ENCODE data around the gene SYNDIG1. TPM values are rescaled to one million over a fixed set of nuclear protein-coding genes. Genes with fewer than 3 reads are reported as not detected.

SYNDIG1 gene
- total and polyA plus RNA-seq, 2 donors (not counting 1 experiment from before 2014, with no cell fraction given), result not detected

- intact Hi-C loops (cut with micrococcal nuclease), result no loop called here
- Mint-ChIP-seq H3K27me3 (no peaks in the 10 kb centered on the region), H3K27ac (no peak overlapping the region), H3K9me3 (ENCODE audit: insufficient read depth) (no peaks in the 10 kb centered on the region), H3K4me1 (no peaks in the 10 kb centered on the region), H3K4me3 (no peak overlapping the region)
- Histone ChIP-seq H4K20me1 (ENCODE audit: control insufficient read depth, insufficient read depth, low read length, poor library complexity, severe bottlenecking) (no peaks in the 10 kb centered on the region), H3K4me3 (ENCODE audit: control extremely low read depth in 1 of 5, extremely low read depth in 1 of 5, insufficient read depth in 1 of 5, low read depth in 2 of 5, low read length in 4 of 5) (no peak overlapping the region), H3K4me1 (ENCODE audit: control insufficient read depth in 2 of 2, insufficient read depth in 2 of 2, low read length in 2 of 2) (no peaks in the 10 kb centered on the region), H2AFZ (ENCODE audit: insufficient read depth, low read depth, low read length, poor library complexity, severe bottlenecking) (no peak overlapping the region), H3K4me2 (replicated peaks; ENCODE audit: low read depth, low read length, poor library complexity, severe bottlenecking) (no peak overlapping the region), H3K79me2 (ENCODE audit: control insufficient read depth, insufficient read depth, low read length) (no peaks in the 10 kb centered on the region), H3K9me3 (ENCODE audit: control extremely low read depth in 1 of 3, control insufficient read depth in 2 of 3, insufficient read depth in 1 of 3, low read length in 2 of 3) (peaks cover 0 to 4% (median 0%) of the 10 kb centered on the region in 3 donors), H3K9ac (ENCODE audit: low read length) (no peak overlapping the region), H3K27me3 (replicated peaks in 1 of 4; ENCODE audit: control extremely low read depth in 1 of 4, control insufficient read depth in 3 of 4, insufficient read depth in 4 of 4, low read length in 3 of 4) (no peaks in the 10 kb centered on the region), H3K27ac (ENCODE audit: low read length in 2 of 2) (no peak overlapping the region), H3K36me3 (replicated peaks in 1 of 2; ENCODE audit: control extremely low read depth in 1 of 2, control insufficient read depth in 1 of 2, extremely low read depth in 1 of 2, insufficient read depth in 2 of 2, low read length in 1 of 2) (no peaks in the 10 kb centered on the region)
- ATAC-seq (ENCODE audit: low read depth) (no peak), DNase-seq (no peak)
- ChIA-PET CTCF (no interaction called here), POLR2A (no interaction called here)
- 65% methylated on average over 2 of the region's 2 CpGs for WGBS (ENCODE audit: insufficient coverage)
- no peak for TF ChIP-seq CTCF (IDR thresholded peaks at IDR 0.05)
- no peak for TF ChIP-seq EZH2 (IDR thresholded peaks at IDR 0.05; ENCODE audit: borderline replicate concordance, insufficient read depth, low read depth, low read length, poor library complexity, severe bottlenecking)
These were observed 28.4 kb downstream of the SYNDIG1 start for GRCh38 chr20:24497851-24498250.

GRCh38 chr20:24498641-24499040 is 29.2 kb downstream of the SYNDIG1 start:
- Histone ChIP-seq H3K4me1 (ENCODE audit: control insufficient read depth in 2 of 2, insufficient read depth in 2 of 2, low read length in 2 of 2) (no peaks in the 10 kb centered on the region), H3K9me3 (ENCODE audit: control extremely low read depth in 1 of 3, control insufficient read depth in 2 of 3, insufficient read depth in 1 of 3, low read length in 2 of 3) (peaks cover 0 to 4% (median 0%) of the 10 kb centered on the region in 3 donors), H3K27ac (ENCODE audit: low read length in 2 of 2) (no peak overlapping the region), H3K79me2 (ENCODE audit: control insufficient read depth, insufficient read depth, low read length) (no peaks in the 10 kb centered on the region), H3K4me2 (replicated peaks; ENCODE audit: low read depth, low read length, poor library complexity, severe bottlenecking) (no peak overlapping the region), H3K27me3 (replicated peaks in 1 of 4; ENCODE audit: control extremely low read depth in 1 of 4, control insufficient read depth in 3 of 4, insufficient read depth in 4 of 4, low read length in 3 of 4) (no peaks in the 10 kb centered on the region), H3K4me3 (ENCODE audit: control extremely low read depth in 1 of 5, extremely low read depth in 1 of 5, insufficient read depth in 1 of 5, low read depth in 2 of 5, low read length in 4 of 5) (no peak overlapping the region), H4K20me1 (ENCODE audit: control insufficient read depth, insufficient read depth, low read length, poor library complexity, severe bottlenecking) (no peaks in the 10 kb centered on the region), H3K36me3 (replicated peaks in 1 of 2; ENCODE audit: control extremely low read depth in 1 of 2, control insufficient read depth in 1 of 2, extremely low read depth in 1 of 2, insufficient read depth in 2 of 2, low read length in 1 of 2) (no peaks in the 10 kb centered on the region), H2AFZ (ENCODE audit: insufficient read depth, low read depth, low read length, poor library complexity, severe bottlenecking) (no peak overlapping the region), H3K9ac (ENCODE audit: low read length) (no peak overlapping the region)
- ChIA-PET CTCF (no interaction called here), POLR2A (no interaction called here)
- DNase-seq (no peak), ATAC-seq (ENCODE audit: low read depth) (no peak)
- Mint-ChIP-seq H3K27ac (no peak overlapping the region), H3K27me3 (peaks cover 2% of the 10 kb centered on the region), H3K4me1 (no peaks in the 10 kb centered on the region), H3K9me3 (ENCODE audit: insufficient read depth) (no peaks in the 10 kb centered on the region), H3K4me3 (no peak overlapping the region)
- intact Hi-C loops (cut with micrococcal nuclease), result no loop called here
- 86% methylated on average over 3 of the region's 5 CpGs for WGBS (ENCODE audit: insufficient coverage)
- TF ChIP-seq CTCF (IDR thresholded peaks at IDR 0.05) (no peak), EZH2 (IDR thresholded peaks at IDR 0.05; ENCODE audit: borderline replicate concordance, insufficient read depth, low read depth, low read length, poor library complexity, severe bottlenecking) (no peak)
